Endothelial cell of umbilical vein (primary cell): Measurements from ENCODE around the gene ULBP3. TPM values are rescaled to one million over a fixed set of nuclear protein-coding genes. Genes with fewer than 3 reads are reported as not detected.

Source experiments
- BruUV-seq: library from RNA; stranded (reverse); fragments of 400-500 nt; replicated peaks from 2 replicates; lab custom pipeline; 2021; lab: Mats Ljungman, UMichigan
- CTCF ChIA-PET: fragments of 300-600, 350-600 bp; sonication (Branson Sonifier 250); formaldehyde crosslinking; loops from one replicate; lab custom pipeline; 2021; ENCODE audit warnings: antibody characterized with exemption, inconsistent platforms; lab: Charles Lee
- POLR2A ChIA-PET: fragments of 300-600, 350-600 bp; sonication (Branson Sonifier 250); formaldehyde crosslinking; loops from one replicate; lab custom pipeline; 2021; ENCODE audit warnings: antibody characterized with exemption, inconsistent platforms; lab: Charles Lee
- DNase-seq: peaks from one replicate; pipeline ENCODE4 v3.0.0-alpha.2; 2011; ENCODE audit warnings: low read depth, low spot score
- FAIRE-seq: peaks from 2 replicates; lab custom pipeline; 2011; peaks lifted over from hg19 to GRCh38; lab: Jason Lieb, UNC
- H2AFZ ChIP-seq: 2 replicates; pipeline ENCODE4 v1.6.0; 2012; ENCODE audit warnings: low read depth, low read length, control low read depth, inconsistent platforms
- H3K27ac ChIP-seq: 2 replicates; pipeline ENCODE4 v1.5.1; 2011; ENCODE audit warnings: low read depth, mild to moderate bottlenecking, control low read depth, low read length, moderate library complexity; ENCODE audit not compliant: insufficient read depth
- H3K27me3 ChIP-seq, 2 experiments: 2 replicates each; pipeline versions ENCODE4 v1.6.0 to v1.6.1; 2011; ENCODE audit warnings: low read length in 2 of 2, mixed read lengths in 1 of 2; ENCODE audit not compliant: control insufficient read depth in 2 of 2, insufficient read depth in 2 of 2
- H3K36me3 ChIP-seq, 2 experiments: 2 replicates in 1 of 2; 3 replicates in 1 of 2; pipeline ENCODE4 v1.5.1; 2011; ENCODE audit warnings: low read length in 2 of 2, mild to moderate bottlenecking in 1 of 2, moderate library complexity in 1 of 2; ENCODE audit not compliant: control insufficient read depth in 2 of 2, insufficient read depth in 2 of 2; ENCODE audit errors: extremely low read depth in 1 of 2
- H3K4me1 ChIP-seq: 3 replicates; pipeline ENCODE4 v1.5.1; 2011; ENCODE audit warnings: mild to moderate bottlenecking, low read length; ENCODE audit not compliant: control insufficient read depth, insufficient read depth; ENCODE audit errors: extremely low read depth
- H3K4me2 ChIP-seq: 2 replicates; pipeline ENCODE4 v1.6.1; 2011; ENCODE audit warnings: low read length, control low read depth, mixed read lengths; ENCODE audit not compliant: insufficient read depth
- H3K4me3 ChIP-seq, 3 experiments: fragments of 200-600 bp in 1 of 3; sonication (generic), shearing (Covaris generic) in 1 of 3; replicated peaks in 1 of 3; 2 replicates each; pipeline ENCODE4 v1.5.1; 2011 to 2016; ENCODE audit warnings: control low read depth in 3 of 3, low read length in 3 of 3, mild to moderate bottlenecking in 2 of 3, inconsistent platforms in 1 of 3, low read depth in 1 of 3, moderate library complexity in 1 of 3; ENCODE audit not compliant: insufficient read depth in 1 of 3
- H3K79me2 ChIP-seq: 2 replicates; pipeline ENCODE4 v1.6.0; 2012; ENCODE audit warnings: low read length, inconsistent platforms; ENCODE audit not compliant: control insufficient read depth, insufficient read depth
- H3K9ac ChIP-seq: replicated peaks from 2 replicates; pipeline ENCODE3; 2011; ENCODE audit warnings: low read length, control low read depth; ENCODE audit not compliant: insufficient read depth; ENCODE audit errors: extremely low read depth
- H3K9me1 ChIP-seq: replicated peaks from 3 replicates; pipeline ENCODE4 v1.6.0; 2011; ENCODE audit warnings: mild to moderate bottlenecking, low read length; ENCODE audit not compliant: control insufficient read depth, insufficient read depth; ENCODE audit errors: extremely low read depth
- H3K9me3 ChIP-seq: replicated peaks from 2 replicates; pipeline ENCODE4 v1.5.1; 2012; ENCODE audit warnings: low read length, inconsistent platforms; ENCODE audit not compliant: control insufficient read depth, insufficient read depth
- H4K20me1 ChIP-seq: replicated peaks from 2 replicates; pipeline ENCODE3; 2011; ENCODE audit warnings: mild to moderate bottlenecking, low read length; ENCODE audit not compliant: control insufficient read depth, insufficient read depth; ENCODE audit errors: extremely low read depth
- CTCF ChIP-seq, 2 donors: IDR thresholded peaks; 1 replicate in 1 of 2; 2 replicates in 1 of 2; pipeline ENCODE4 v1.5.1; 2011; ENCODE audit warnings: low read length in 2 of 2, mild to moderate bottlenecking in 2 of 2, moderate library complexity in 2 of 2, control low read depth in 1 of 2, inconsistent platforms in 1 of 2, low read depth in 1 of 2; ENCODE audit not compliant: insufficient read depth in 1 of 2; ENCODE audit errors: extremely low read depth in 1 of 2
- EZH2 ChIP-seq: IDR thresholded peaks from 2 replicates; pipeline ENCODE4 v1.6.1; 2012; ENCODE audit warnings: borderline replicate concordance, low read depth, mild to moderate bottlenecking, moderate library complexity, low read length, inconsistent platforms; ENCODE audit not compliant: severe bottlenecking
- FOS ChIP-seq: IDR thresholded peaks from 2 replicates; pipeline ENCODE4 v1.6.1; 2011; ENCODE audit warnings: mild to moderate bottlenecking, low read length, moderate library complexity, borderline replicate concordance; ENCODE audit not compliant: insufficient read depth
- GATA2 ChIP-seq: IDR thresholded peaks from 2 replicates; pipeline ENCODE4 v1.7.0; 2011; ENCODE audit warnings: low read depth, mild to moderate bottlenecking, moderate library complexity, mixed read lengths, low read length; ENCODE audit not compliant: insufficient read length, insufficient read depth
- JUN ChIP-seq: IDR thresholded peaks from 2 replicates; pipeline ENCODE4 v1.6.1; 2011; ENCODE audit warnings: borderline replicate concordance, low read depth; ENCODE audit not compliant: insufficient read length, insufficient read depth
- MAX ChIP-seq: IDR thresholded peaks from 2 replicates; pipeline ENCODE4 v1.6.1; 2011; ENCODE audit not compliant: insufficient read depth, insufficient read length
- MYC ChIP-seq: IDR thresholded peaks from one replicate; pipeline ENCODE4 v1.6.1; 2011; ENCODE audit warnings: mild to moderate bottlenecking, low read depth, low read length
- POLR2A ChIP-seq: IDR thresholded peaks from 2 replicates; pipeline ENCODE4 v1.6.1; 2012; ENCODE audit warnings: low read depth, mild to moderate bottlenecking, control low read depth, low read length
- POLR2AphosphoS5 ChIP-seq: IDR thresholded peaks from 2 replicates; pipeline ENCODE4 v1.6.1; 2012; ENCODE audit warnings: low read depth, mild to moderate bottlenecking, control low read depth, low read length, moderate library complexity; ENCODE audit not compliant: insufficient read depth
- dilution Hi-C: fragments of 300-500 bp; cut with MboI; formaldehyde crosslinking; loops from one replicate; pipeline ENCODE4 v1.15.0; 2019; ENCODE audit warnings: low sequenced_read_pairs; ENCODE audit not compliant: extremely low pct_ligation_motif_present
- intact Hi-C: fragments of 100-400 bp; cut with micrococcal nuclease; formaldehyde crosslinking; loops from one replicate; pipeline ENCODE4 v1.10.0; 2022
- polyA plus RNA-seq, 4 experiments: library from polyadenylated mRNA; depleted of rRNA in 3 of 4; stranded (reverse) in 3 of 4; unstranded in 1 of 4; fragments of >200 nt; gene quantifications; 2 replicates each; pipeline versions ENCODE4 v1.2.1 to v1.2.3, GENCODE V29; 2011 to 2012; ENCODE audit warnings: missing spikeins in 1 of 4
- total RNA-seq: library from RNA; stranded (reverse); gene quantifications from 2 replicates; pipeline ENCODE4 v1.2.3, GENCODE V29; 2021

ULBP3 gene
- total and polyA plus RNA-seq, 2 donors (not counting 3 experiments of a cell fraction or from before 2014, with no cell fraction given), result 7.1 to 12.8 TPM

- dilution Hi-C loops (no loop called here), intact Hi-C loops (no loop called here)
- Histone ChIP-seq H3K9me1 (no peaks in the 10 kb centered on the region), H3K9ac (no peak overlapping the region), H4K20me1 (no peaks in the 10 kb centered on the region), H3K4me3 (no peak overlapping the region), H3K4me1 (no peaks in the 10 kb centered on the region), H3K79me2 (no peaks in the 10 kb centered on the region), H3K27ac (no peak overlapping the region), H3K36me3 (no peaks in the 10 kb centered on the region), H3K27me3 (peaks cover 6% of the 10 kb centered on the region in 2 experiments), H3K4me2 (no peak overlapping the region), H3K9me3 (no peaks in the 10 kb centered on the region), H2AFZ (no peak overlapping the region)
- no peak for DNase-seq
- no TSS peak for BruUV-seq
- no peak for FAIRE-seq
- ChIA-PET POLR2A (interaction anchor here (0.7 kb wide), 1 partner anchor 235 kb away, joined by 3 read pairs; no protein-coding TSS in a partner anchor), CTCF (interaction anchor here (0.9 to 4.7 kb wide), 4 partner anchors 8 to 119 kb away, joined by 3 to 43 read pairs (median 4); no protein-coding TSS in a partner anchor)
- TF ChIP-seq CTCF (IDR thresholded peaks at IDR 0.05; ENCODE audit: extremely low read depth in 1 of 2, insufficient read depth in 1 of 2, low read depth in 1 of 2, low read length in 2 of 2) (no peak), POLR2AphosphoS5 (no peak), EZH2 (no peak), GATA2 (no peak), POLR2A (no peak), FOS (no peak), MAX (no peak), JUN (no peak), MYC (no peak)
Measured at GRCh38 chr6:150088481-150089154, 19.7 kb upstream of the ULBP3 start.
